HL-60 (cell line): ENCODE results near the gene CHST9.

Source experiments
- POLR2AphosphoS5 ChIP-seq: IDR thresholded peaks from 2 replicates; pipeline ENCODE4 v1.6.1; 2012; ENCODE audit warnings: low read depth
- TF ChIP-seq, protein P1 (sequence below): IDR thresholded peaks from one replicate; pipeline ENCODE4 v1.5.1; 2011; ENCODE audit warnings: low read length, control low read depth, inconsistent platforms; ENCODE audit not compliant: insufficient read depth
- TF ChIP-seq, protein P2 (sequence below): IDR thresholded peaks from 2 replicates; pipeline ENCODE4 v1.6.1; 2012; ENCODE audit warnings: low read depth; ENCODE audit not compliant: insufficient replicate concordance

DNA sequence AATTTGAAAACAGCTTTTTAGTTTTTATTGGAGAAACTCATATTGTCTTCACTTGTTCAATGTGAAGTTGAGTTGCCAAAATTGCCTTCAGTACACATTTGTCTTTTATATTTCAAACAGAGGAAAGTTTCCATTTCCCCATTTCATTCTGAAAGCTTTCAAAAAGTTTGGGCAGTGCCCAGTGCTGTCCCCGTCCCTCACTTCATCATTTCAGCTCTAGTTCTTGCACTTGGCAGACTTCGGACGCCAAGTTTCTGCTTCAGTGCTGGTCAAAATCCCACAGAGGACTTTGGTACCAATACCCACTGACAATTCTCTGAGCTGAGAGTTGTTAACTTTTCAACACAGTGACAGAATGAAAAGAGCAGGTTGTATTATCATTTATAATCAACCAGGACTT, 276.2 kb downstream of the CHST9 start:
- TF ChIP-seq, protein P1, sequence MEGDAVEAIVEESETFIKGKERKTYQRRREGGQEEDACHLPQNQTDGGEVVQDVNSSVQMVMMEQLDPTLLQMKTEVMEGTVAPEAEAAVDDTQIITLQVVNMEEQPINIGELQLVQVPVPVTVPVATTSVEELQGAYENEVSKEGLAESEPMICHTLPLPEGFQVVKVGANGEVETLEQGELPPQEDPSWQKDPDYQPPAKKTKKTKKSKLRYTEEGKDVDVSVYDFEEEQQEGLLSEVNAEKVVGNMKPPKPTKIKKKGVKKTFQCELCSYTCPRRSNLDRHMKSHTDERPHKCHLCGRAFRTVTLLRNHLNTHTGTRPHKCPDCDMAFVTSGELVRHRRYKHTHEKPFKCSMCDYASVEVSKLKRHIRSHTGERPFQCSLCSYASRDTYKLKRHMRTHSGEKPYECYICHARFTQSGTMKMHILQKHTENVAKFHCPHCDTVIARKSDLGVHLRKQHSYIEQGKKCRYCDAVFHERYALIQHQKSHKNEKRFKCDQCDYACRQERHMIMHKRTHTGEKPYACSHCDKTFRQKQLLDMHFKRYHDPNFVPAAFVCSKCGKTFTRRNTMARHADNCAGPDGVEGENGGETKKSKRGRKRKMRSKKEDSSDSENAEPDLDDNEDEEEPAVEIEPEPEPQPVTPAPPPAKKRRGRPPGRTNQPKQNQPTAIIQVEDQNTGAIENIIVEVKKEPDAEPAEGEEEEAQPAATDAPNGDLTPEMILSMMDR, result no peak
- no peak for TF ChIP-seq POLR2AphosphoS5
- TF ChIP-seq, protein P2, sequence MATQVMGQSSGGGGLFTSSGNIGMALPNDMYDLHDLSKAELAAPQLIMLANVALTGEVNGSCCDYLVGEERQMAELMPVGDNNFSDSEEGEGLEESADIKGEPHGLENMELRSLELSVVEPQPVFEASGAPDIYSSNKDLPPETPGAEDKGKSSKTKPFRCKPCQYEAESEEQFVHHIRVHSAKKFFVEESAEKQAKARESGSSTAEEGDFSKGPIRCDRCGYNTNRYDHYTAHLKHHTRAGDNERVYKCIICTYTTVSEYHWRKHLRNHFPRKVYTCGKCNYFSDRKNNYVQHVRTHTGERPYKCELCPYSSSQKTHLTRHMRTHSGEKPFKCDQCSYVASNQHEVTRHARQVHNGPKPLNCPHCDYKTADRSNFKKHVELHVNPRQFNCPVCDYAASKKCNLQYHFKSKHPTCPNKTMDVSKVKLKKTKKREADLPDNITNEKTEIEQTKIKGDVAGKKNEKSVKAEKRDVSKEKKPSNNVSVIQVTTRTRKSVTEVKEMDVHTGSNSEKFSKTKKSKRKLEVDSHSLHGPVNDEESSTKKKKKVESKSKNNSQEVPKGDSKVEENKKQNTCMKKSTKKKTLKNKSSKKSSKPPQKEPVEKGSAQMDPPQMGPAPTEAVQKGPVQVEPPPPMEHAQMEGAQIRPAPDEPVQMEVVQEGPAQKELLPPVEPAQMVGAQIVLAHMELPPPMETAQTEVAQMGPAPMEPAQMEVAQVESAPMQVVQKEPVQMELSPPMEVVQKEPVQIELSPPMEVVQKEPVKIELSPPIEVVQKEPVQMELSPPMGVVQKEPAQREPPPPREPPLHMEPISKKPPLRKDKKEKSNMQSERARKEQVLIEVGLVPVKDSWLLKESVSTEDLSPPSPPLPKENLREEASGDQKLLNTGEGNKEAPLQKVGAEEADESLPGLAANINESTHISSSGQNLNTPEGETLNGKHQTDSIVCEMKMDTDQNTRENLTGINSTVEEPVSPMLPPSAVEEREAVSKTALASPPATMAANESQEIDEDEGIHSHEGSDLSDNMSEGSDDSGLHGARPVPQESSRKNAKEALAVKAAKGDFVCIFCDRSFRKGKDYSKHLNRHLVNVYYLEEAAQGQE, result no peak
